ENCODE measurements around the gene SPDYE5.

DNA sequence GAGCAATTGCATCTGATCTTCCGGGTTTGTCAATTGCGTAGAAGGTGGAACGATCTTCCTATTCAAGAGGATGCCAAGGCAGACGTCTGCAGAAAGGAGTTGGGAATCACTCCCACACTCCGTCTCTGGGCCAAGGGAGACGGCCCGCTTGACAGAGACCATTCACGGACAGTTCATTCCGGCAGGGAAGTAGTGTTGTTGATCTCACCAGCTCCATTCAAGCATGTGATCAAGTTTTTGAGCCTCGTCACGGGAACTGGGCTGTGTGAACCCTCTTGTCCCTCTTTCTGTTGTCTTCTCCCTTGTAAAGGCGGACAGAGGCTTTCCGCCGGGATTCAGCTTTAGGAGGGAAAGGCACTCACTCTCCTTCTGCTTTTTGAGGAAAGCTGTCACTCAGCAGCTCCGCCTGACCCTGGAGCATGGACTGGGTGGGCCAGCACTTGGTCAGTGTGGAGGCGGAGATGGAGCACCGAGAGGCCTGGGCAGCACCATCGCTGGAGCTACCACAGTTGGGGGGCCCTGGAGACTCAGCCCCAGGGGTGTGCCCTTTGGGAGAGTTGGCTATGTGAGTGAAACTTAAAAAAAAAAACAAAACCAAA, 44.9 kb downstream of the SPDYE5 start:
- no peak for TF ChIP-seq EZH2phosphoT487 (IDR thresholded peaks at IDR 0.05; ENCODE audit: borderline replicate concordance)
- TF ChIP-seq, protein P1, sequence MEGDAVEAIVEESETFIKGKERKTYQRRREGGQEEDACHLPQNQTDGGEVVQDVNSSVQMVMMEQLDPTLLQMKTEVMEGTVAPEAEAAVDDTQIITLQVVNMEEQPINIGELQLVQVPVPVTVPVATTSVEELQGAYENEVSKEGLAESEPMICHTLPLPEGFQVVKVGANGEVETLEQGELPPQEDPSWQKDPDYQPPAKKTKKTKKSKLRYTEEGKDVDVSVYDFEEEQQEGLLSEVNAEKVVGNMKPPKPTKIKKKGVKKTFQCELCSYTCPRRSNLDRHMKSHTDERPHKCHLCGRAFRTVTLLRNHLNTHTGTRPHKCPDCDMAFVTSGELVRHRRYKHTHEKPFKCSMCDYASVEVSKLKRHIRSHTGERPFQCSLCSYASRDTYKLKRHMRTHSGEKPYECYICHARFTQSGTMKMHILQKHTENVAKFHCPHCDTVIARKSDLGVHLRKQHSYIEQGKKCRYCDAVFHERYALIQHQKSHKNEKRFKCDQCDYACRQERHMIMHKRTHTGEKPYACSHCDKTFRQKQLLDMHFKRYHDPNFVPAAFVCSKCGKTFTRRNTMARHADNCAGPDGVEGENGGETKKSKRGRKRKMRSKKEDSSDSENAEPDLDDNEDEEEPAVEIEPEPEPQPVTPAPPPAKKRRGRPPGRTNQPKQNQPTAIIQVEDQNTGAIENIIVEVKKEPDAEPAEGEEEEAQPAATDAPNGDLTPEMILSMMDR (IDR thresholded peaks at IDR 0.05 in 2 of 3, conservative IDR thresholded peaks at IDR 0.05 in 1 of 3; ENCODE audit: borderline replicate concordance in 1 of 3, insufficient read depth in 1 of 3, low read depth in 2 of 3, low read length in 2 of 3), result no peak
- TF ChIP-seq YY1 (IDR thresholded peaks at IDR 0.05; ENCODE audit: extremely low read depth, insufficient replicate concordance, low read depth, low read length), result no peak
- no peak for TF ChIP-seq POLR2AphosphoS5 (IDR thresholded peaks at IDR 0.05; ENCODE audit: low read depth, low read length)
- TF ChIP-seq POLR2A (IDR thresholded peaks at IDR 0.05; ENCODE audit: borderline replicate concordance, extremely low read depth, insufficient read depth, insufficient read length), result no peak
- TF ChIP-seq, protein P2, sequence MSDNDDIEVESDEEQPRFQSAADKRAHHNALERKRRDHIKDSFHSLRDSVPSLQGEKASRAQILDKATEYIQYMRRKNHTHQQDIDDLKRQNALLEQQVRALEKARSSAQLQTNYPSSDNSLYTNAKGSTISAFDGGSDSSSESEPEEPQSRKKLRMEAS (IDR thresholded peaks at IDR 0.05), result no peak
- TF ChIP-seq ZNF274 (IDR thresholded peaks at IDR 0.05; ENCODE audit: low read depth, low read length), result no peak
- TF ChIP-seq EZH2 (IDR thresholded peaks at IDR 0.05), result no peak
- no peak for TF ChIP-seq RAD21 (IDR thresholded peaks at IDR 0.05; ENCODE audit: low read depth)
- no peak for TF ChIP-seq EGR1 (IDR thresholded peaks at IDR 0.05; ENCODE audit: low read depth)
- TF ChIP-seq, protein P3, sequence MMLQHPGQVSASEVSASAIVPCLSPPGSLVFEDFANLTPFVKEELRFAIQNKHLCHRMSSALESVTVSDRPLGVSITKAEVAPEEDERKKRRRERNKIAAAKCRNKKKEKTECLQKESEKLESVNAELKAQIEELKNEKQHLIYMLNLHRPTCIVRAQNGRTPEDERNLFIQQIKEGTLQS (IDR thresholded peaks at IDR 0.05), result no peak
- TF ChIP-seq CBX3 (IDR thresholded peaks at IDR 0.05; ENCODE audit: low read depth), result no peak

Data from HCT116 (cell line).